Activated naive CD4-positive, alpha-beta T cell treated with anti-CD3 and anti-CD28 coated beads for 36 hours (primary cell): ENCODE data around the gene CBX7. TPM values are rescaled to one million over a fixed set of nuclear protein-coding genes. Genes with fewer than 3 reads are reported as not detected.

Experiments used
- CTCF ChIA-PET: fragments of 350-600 bp; sonication (Branson Sonifier 250); formaldehyde crosslinking; loops from one replicate; lab custom pipeline; 2021; ENCODE audit warnings: antibody characterized with exemption; lab: Charles Lee
- DNase-seq: peaks from one replicate; pipeline ENCODE4 v3.0.0-alpha.2; 2020
- H3K27ac Mint-ChIP-seq: one replicate; pipeline ENCODE4 v1.8.0; 2021; ENCODE audit warnings: mild to moderate bottlenecking, mixed read lengths
- H3K27me3 Mint-ChIP-seq: one replicate; pipeline ENCODE4 v1.8.0; 2021; ENCODE audit warnings: low read depth, mixed read lengths
- H3K36me3 Mint-ChIP-seq: one replicate; pipeline ENCODE4 v1.8.0; 2021; ENCODE audit warnings: low read depth, mixed read lengths
- H3K4me1 Mint-ChIP-seq: one replicate; pipeline ENCODE4 v1.8.0; 2021; ENCODE audit warnings: low read depth, mixed read lengths
- H3K4me3 Mint-ChIP-seq: one replicate; pipeline ENCODE4 v1.8.0; 2021; ENCODE audit warnings: mild to moderate bottlenecking, moderate library complexity, mixed read lengths
- H3K9me3 Mint-ChIP-seq: one replicate; pipeline ENCODE4 v1.8.0; 2021; ENCODE audit warnings: mixed read lengths
- intact Hi-C: fragments of 100-400 bp; cut with micrococcal nuclease; formaldehyde crosslinking; loops from one replicate; pipeline ENCODE4 v1.15.1; 2023
- total RNA-seq, 2 experiments: library from RNA; stranded (reverse); gene quantifications; one replicate each; pipeline ENCODE4 v1.2.3, GENCODE V29; 2021

The CBX7 gene
- total RNA-seq, 2 experiments from 2014 or later, result 20.8 to 24.1 TPM

DNA sequence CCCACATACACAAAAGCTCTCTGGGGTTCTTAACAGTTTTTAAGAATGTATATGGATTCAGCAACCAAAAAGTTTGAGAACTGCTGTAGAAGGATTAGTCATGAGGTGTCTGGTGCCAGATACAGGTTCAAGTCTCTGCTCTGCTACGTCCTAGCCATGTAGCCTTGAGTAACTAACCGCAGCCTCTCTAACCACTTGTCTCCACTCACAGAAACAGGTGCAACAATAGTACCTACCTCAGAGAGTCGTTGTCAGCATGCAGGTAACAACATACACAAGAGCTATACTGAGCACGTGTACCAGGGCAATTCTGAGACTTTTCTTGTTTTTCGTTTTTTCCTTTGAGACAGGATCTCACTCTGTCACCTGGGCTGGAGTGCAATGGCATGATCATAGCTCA, 26.9 kb downstream of the CBX7 start:
- H3K4me3 Mint-ChIP-seq, result no peak overlapping the region
- no peak for DNase-seq
- H3K4me1 Mint-ChIP-seq, result peaks cover 2% of the 10 kb centered on the region
- intact Hi-C loops, result no loop called here
- no peak overlapping the region for H3K27ac Mint-ChIP-seq
- H3K9me3 Mint-ChIP-seq, result no peaks in the 10 kb centered on the region
- no peaks in the 10 kb centered on the region for H3K36me3 Mint-ChIP-seq
- H3K27me3 Mint-ChIP-seq, result no peaks in the 10 kb centered on the region
- CTCF ChIA-PET, result interaction anchor here (2.0 kb wide), 1 partner anchor 122 kb away, joined by 8 read pairs; no protein-coding TSS in a partner anchor

GRCh38 chr22:39123751-39124581, 28.5 kb downstream of the CBX7 start:
- H3K4me1 Mint-ChIP-seq, result peaks cover 2% of the 10 kb centered on the region
- DNase-seq, result no peak
- H3K4me3 Mint-ChIP-seq, result no peak overlapping the region
- no peaks in the 10 kb centered on the region for H3K36me3 Mint-ChIP-seq
- H3K27ac Mint-ChIP-seq, result no peak overlapping the region
- intact Hi-C loops, result no loop called here
- CTCF ChIA-PET, result interaction anchor here (0.6 to 2.0 kb wide), 3 partner anchors 19 to 223 kb away, joined by 3 to 8 read pairs (median 4); no protein-coding TSS in a partner anchor
- H3K9me3 Mint-ChIP-seq, result no peaks in the 10 kb centered on the region
- H3K27me3 Mint-ChIP-seq, result no peaks in the 10 kb centered on the region

GRCh38 chr22:39122772-39123470, 29.6 kb downstream of the CBX7 start:
- Mint-ChIP-seq H3K9me3 (no peaks in the 10 kb centered on the region), H3K27ac (no peak overlapping the region), H3K4me1 (peaks cover 7% of the 10 kb centered on the region), H3K36me3 (no peaks in the 10 kb centered on the region), H3K27me3 (no peaks in the 10 kb centered on the region), H3K4me3 (no peak overlapping the region)
- CTCF ChIA-PET, result interaction anchor here (0.6 kb wide), 1 partner anchor 119 kb away, joined by 3 read pairs; no protein-coding TSS in a partner anchor
- no peak for DNase-seq
- intact Hi-C loops, result loop anchor here (1.0 kb wide), 2 partner anchors 116 to 253 kb away; no protein-coding TSS in a partner anchor

- intact Hi-C loops, result no loop called here
- CTCF ChIA-PET, result interaction anchor here (0.6 to 1.3 kb wide), 2 partner anchors 113 to 196 kb away, joined by 3 to 4 read pairs; no protein-coding TSS in a partner anchor
- Mint-ChIP-seq H3K27ac (no peak overlapping the region), H3K36me3 (no peaks in the 10 kb centered on the region), H3K4me1 (peaks cover 22% of the 10 kb centered on the region), H3K9me3 (no peaks in the 10 kb centered on the region), H3K4me3 (no peak overlapping the region), H3K27me3 (no peaks in the 10 kb centered on the region)
- DNase-seq, result no peak
These were observed 31.5 kb downstream of the CBX7 start for GRCh38 chr22:39120983-39121382.

- Mint-ChIP-seq H3K9me3 (no peaks in the 10 kb centered on the region), H3K4me1 (peaks cover 36% of the 10 kb centered on the region), H3K4me3 (no peak overlapping the region), H3K27me3 (no peaks in the 10 kb centered on the region), H3K36me3 (no peaks in the 10 kb centered on the region), H3K27ac (peak overlapping the region; percentile 48)
- peak; percentile 85 for DNase-seq
- intact Hi-C loops, result loop anchor here (1.0 to 2.0 kb wide), 5 partner anchors 41 to 349 kb away; partner anchors contain the start of genes APOBEC3C and APOBEC3G
- CTCF ChIA-PET, result interaction anchor here (0.7 to 2.0 kb wide), 6 partner anchors 19 to 247 kb away, joined by 3 to 7 read pairs (median 4); no protein-coding TSS in a partner anchor
These were observed 34.8 kb downstream of the CBX7 start for GRCh38 chr22:39117585-39118191.

- H3K4me3 Mint-ChIP-seq, result no peak overlapping the region
These were observed 36.4 kb downstream of the CBX7 start for GRCh38 chr22:39115977-39116621.

GRCh38 chr22:39115570-39115969, 36.9 kb downstream of the CBX7 start:
- intact Hi-C loops, result no loop called here
- Mint-ChIP-seq H3K4me1 (peaks cover 34% of the 10 kb centered on the region), H3K27me3 (no peaks in the 10 kb centered on the region), H3K36me3 (no peaks in the 10 kb centered on the region), H3K27ac (no peak overlapping the region), H3K4me3 (no peak overlapping the region), H3K9me3 (no peaks in the 10 kb centered on the region)
- CTCF ChIA-PET, result no interaction called here
- no peak for DNase-seq

More at GRCh38 chr22:39115977-39116621, 36.4 kb downstream of the CBX7 start:
- DNase-seq, result no peak
- Mint-ChIP-seq H3K4me1 (peaks cover 34% of the 10 kb centered on the region), H3K27ac (peak overlapping the region; percentile 50), H3K36me3 (no peaks in the 10 kb centered on the region), H3K27me3 (no peaks in the 10 kb centered on the region), H3K9me3 (no peaks in the 10 kb centered on the region)
- intact Hi-C loops, result loop anchor here (2.0 kb wide), 1 partner anchor 39 kb away; the partner anchor contains the start of gene APOBEC3G
- CTCF ChIA-PET, result no interaction called here

DNA sequence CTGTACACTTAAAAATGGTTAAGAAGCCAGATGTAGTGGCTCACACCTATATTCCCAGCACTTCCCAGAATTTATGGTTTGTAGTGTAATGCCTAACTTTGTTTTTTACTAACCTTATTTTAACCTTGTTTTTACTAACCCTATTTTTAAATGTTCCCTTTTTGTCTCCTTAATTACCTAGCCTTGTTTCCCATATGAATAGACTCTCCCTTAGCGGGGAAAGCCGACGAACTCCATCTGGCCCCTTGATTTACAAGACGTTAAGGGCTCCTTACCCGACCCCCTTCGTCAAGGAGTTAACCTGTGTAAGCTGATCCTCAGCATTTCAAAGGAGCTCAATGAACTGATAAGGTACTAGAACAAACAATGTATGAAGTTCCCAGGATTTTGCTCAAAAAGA, 38.4 kb downstream of the CBX7 start:
- intact Hi-C loops, result no loop called here
- no peak for DNase-seq
- CTCF ChIA-PET, result interaction anchor here (0.7 to 1.7 kb wide), 3 partner anchors 19 to 171 kb away, joined by 3 to 4 read pairs (median 3); no protein-coding TSS in a partner anchor
- Mint-ChIP-seq H3K27me3 (no peaks in the 10 kb centered on the region), H3K4me3 (no peak overlapping the region), H3K9me3 (no peaks in the 10 kb centered on the region), H3K27ac (no peak overlapping the region), H3K36me3 (no peaks in the 10 kb centered on the region), H3K4me1 (peaks cover 34% of the 10 kb centered on the region)

- no peaks in the 10 kb centered on the region for H3K9me3 Mint-ChIP-seq
- intact Hi-C loops, result no loop called here
- no peaks in the 10 kb centered on the region for H3K36me3 Mint-ChIP-seq
- H3K27ac Mint-ChIP-seq, result no peak overlapping the region
- no peak overlapping the region for H3K4me3 Mint-ChIP-seq
- H3K27me3 Mint-ChIP-seq, result no peaks in the 10 kb centered on the region
- CTCF ChIA-PET, result no interaction called here
- peaks cover 13% of the 10 kb centered on the region for H3K4me1 Mint-ChIP-seq
- no peak for DNase-seq
These were observed 41.6 kb downstream of the CBX7 start for GRCh38 chr22:39110631-39111561.

DNA sequence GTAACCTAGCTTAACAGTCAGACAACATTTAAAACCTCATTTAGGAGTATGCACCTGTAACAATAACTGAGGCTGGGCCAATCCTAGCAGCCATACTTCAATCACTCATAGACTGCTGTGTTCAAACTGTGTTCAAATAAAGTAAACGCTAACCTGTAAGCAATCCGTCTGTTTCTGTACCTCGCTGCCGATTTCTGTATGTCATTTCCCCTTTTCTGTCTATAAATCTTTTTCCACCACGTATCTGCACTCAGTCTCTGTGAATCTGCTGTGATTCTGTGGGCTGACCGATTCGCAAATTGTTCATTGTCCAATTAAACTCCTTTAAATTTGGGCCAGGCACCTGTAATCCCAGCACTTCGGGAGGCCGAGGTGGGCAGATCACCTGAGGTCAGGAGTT, 43.1 kb downstream of the CBX7 start:
- Mint-ChIP-seq H3K36me3 (no peaks in the 10 kb centered on the region), H3K4me1 (peaks cover 9% of the 10 kb centered on the region), H3K9me3 (no peaks in the 10 kb centered on the region), H3K27ac (no peak overlapping the region), H3K27me3 (no peaks in the 10 kb centered on the region), H3K4me3 (no peak overlapping the region)
- intact Hi-C loops, result no loop called here
- DNase-seq, result no peak
- CTCF ChIA-PET, result no interaction called here

GRCh38 chr22:39108487-39108886, 44.0 kb downstream of the CBX7 start:
- H3K4me1 Mint-ChIP-seq, result peaks cover 2% of the 10 kb centered on the region

More at GRCh38 chr22:39108487-39108886, 44.0 kb downstream of the CBX7 start:
- no peaks in the 10 kb centered on the region for H3K27me3 Mint-ChIP-seq
- intact Hi-C loops, result no loop called here
- DNase-seq, result no peak
- CTCF ChIA-PET, result interaction anchor here (1.3 kb wide), 1 partner anchor 9 kb away, joined by 4 read pairs; no protein-coding TSS in a partner anchor
- no peaks in the 10 kb centered on the region for H3K36me3 Mint-ChIP-seq
- no peak overlapping the region for H3K27ac Mint-ChIP-seq
- no peak overlapping the region for H3K4me3 Mint-ChIP-seq
- H3K9me3 Mint-ChIP-seq, result no peaks in the 10 kb centered on the region
